ENCODE results near the gene NAGS. TPM values are rescaled to one million over a fixed set of nuclear protein-coding genes. Genes with fewer than 3 reads are reported as not detected.

NAGS gene
- total RNA-seq, 1 donor from 2014 or later = 0.40 TPM

GRCh38 chr17:44005527-44006271 is 1.3 kb downstream of the NAGS start:
- H3K4me1 Mint-ChIP-seq (ENCODE audit: low read depth) = peaks cover 21% of the 10 kb centered on the region
- H3K36me3 Mint-ChIP-seq (ENCODE audit: low read depth) = peaks cover 2% of the 10 kb centered on the region
- TF ChIP-seq CTCF (IDR thresholded peaks at IDR 0.05) = peak; percentile 60
- H3K27me3 Mint-ChIP-seq (ENCODE audit: low read depth) = peaks cover 6% of the 10 kb centered on the region
- H3K4me3 Mint-ChIP-seq (ENCODE audit: unreplicated experiment) = peak overlapping the region; percentile 80
- no peaks in the 10 kb centered on the region for H3K9me3 Mint-ChIP-seq (ENCODE audit: low read depth)
- DNase-seq (ENCODE audit: low spot score) = no peak
- no peak overlapping the region for H3K27ac Mint-ChIP-seq (ENCODE audit: unreplicated experiment)

DNA sequence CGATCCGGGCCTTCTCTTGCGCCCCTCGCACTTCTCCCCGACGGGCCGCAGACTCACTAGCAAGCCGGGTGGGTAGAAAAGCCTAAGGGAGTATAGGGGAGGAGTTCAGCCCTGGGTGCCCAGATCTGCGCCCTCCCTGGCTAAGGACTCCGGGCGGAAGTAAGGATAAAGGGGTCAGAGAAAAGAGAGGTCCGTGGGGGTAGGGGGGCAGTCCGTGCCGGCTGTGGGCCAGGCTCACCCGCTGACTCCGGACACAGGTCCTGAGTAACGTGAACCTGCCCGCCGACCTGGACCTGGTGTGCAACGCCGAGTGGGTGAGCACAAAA is 1.8 kb downstream of the NAGS start:
- Mint-ChIP-seq H3K27ac (ENCODE audit: unreplicated experiment) (peak overlapping the region; percentile 84), H3K27me3 (ENCODE audit: low read depth) (peaks cover 6% of the 10 kb centered on the region), H3K4me1 (ENCODE audit: low read depth) (peaks cover 21% of the 10 kb centered on the region), H3K9me3 (ENCODE audit: low read depth) (no peaks in the 10 kb centered on the region), H3K36me3 (ENCODE audit: low read depth) (peaks cover 2% of the 10 kb centered on the region), H3K4me3 (ENCODE audit: unreplicated experiment) (peak overlapping the region; percentile 80)
- TF ChIP-seq CTCF (IDR thresholded peaks at IDR 0.05) = no peak
- no peak for DNase-seq (ENCODE audit: low spot score)

GRCh38 chr17:44006598-44007345 is 2.4 kb downstream of the NAGS start:
- TF ChIP-seq CTCF (IDR thresholded peaks at IDR 0.05) = peak; percentile 85
- DNase-seq (ENCODE audit: low spot score) = peak; percentile 95
- peaks cover 6% of the 10 kb centered on the region for H3K27me3 Mint-ChIP-seq (ENCODE audit: low read depth)
- H3K27ac Mint-ChIP-seq (ENCODE audit: unreplicated experiment) = peak overlapping the region; percentile 84
- H3K36me3 Mint-ChIP-seq (ENCODE audit: low read depth) = peaks cover 4% of the 10 kb centered on the region
- peaks cover 25% of the 10 kb centered on the region for H3K4me1 Mint-ChIP-seq (ENCODE audit: low read depth)
- H3K4me3 Mint-ChIP-seq (ENCODE audit: unreplicated experiment) = peak overlapping the region; percentile 80
- no peaks in the 10 kb centered on the region for H3K9me3 Mint-ChIP-seq (ENCODE audit: low read depth)

- Mint-ChIP-seq H3K4me1 (ENCODE audit: low read depth) (peaks cover 25% of the 10 kb centered on the region), H3K4me3 (ENCODE audit: unreplicated experiment) (peak overlapping the region; percentile 80), H3K9me3 (ENCODE audit: low read depth) (no peaks in the 10 kb centered on the region), H3K27ac (ENCODE audit: unreplicated experiment) (peak overlapping the region; percentile 84), H3K36me3 (ENCODE audit: low read depth) (peaks cover 4% of the 10 kb centered on the region), H3K27me3 (ENCODE audit: low read depth) (peaks cover 6% of the 10 kb centered on the region)
- TF ChIP-seq CTCF (IDR thresholded peaks at IDR 0.05) = peak; percentile 66
- DNase-seq (ENCODE audit: low spot score) = peak; percentile 94
These were observed 3.2 kb downstream of the NAGS start for GRCh38 chr17:44007346-44008204.

Measured in chondrocyte (in vitro differentiated cells).